GM19324 (cell line): ENCODE data around the gene PIAS2.
"Not testable (repeated sequence)": the region's sequence is repeated elsewhere in the genome, so short reads cannot be mapped to it uniquely, and the experiment has no call there.

Experiments used
- ATAC-seq: cut with Tn5 transposase; IDR thresholded peaks from one replicate; pipeline ENCODE4 v1.9.1; 2021; ENCODE audit warnings: mild to moderate bottlenecking, moderate library complexity; ENCODE audit not compliant: unreplicated experiment, low FRiP score

Gene PIAS2

DNA sequence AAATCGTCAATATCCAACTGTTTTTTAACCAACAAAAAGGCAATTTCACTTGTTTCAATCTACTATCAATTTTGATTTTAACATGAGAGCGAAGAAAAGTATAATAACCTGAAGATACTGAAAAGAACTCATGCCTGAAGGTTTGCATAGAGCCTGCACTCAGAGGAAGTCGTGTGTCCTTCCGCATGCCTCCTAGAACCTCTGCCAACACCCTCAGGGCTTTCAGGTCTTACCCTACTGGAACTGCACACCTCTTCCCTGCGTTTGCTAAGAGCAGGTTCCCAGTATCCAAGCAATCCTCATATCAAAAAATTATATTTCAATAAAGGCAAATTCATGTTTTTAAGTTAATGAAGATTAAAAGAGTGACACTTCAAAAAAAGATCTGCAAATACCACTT lies 74.7 kb downstream of the PIAS2 start:
- no peak for ATAC-seq

DNA sequence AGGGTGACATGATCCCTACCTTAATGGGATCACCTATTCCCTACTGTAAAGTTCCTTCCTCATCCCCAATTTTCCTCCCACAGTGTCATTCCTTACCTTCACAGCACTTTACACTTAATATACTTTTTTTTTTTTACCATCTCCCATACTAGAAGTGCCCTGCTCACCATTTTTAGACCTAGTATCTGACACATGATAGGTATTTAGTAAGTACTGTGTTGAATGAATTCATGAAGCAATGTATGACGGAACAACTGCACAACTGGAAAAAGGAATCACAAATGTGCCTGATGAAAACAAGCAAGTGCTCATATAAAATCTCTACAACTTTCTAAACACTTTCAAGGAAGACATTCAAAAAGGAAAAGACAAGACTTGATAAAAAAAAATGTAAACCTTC lies 83.4 kb downstream of the PIAS2 start:
- ATAC-seq, result no peak

DNA sequence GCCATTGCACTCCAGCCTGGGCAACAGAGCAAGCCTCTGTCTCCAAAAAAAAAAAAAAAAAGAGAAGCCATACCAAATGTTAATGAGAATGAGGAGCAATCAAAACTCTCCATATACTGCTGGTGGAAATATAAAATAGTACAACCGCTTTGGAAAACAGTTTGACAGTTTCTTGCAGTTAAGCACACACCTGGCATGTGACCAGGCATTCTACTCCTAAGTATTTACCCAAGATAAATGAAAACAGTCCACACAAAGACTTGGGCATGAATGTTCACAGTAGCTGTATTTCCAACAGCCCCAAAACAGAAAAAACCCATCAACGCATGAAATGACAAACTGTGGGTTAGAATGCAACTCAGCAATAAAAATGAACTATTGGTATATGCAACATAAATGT lies 84.5 kb downstream of the PIAS2 start:
- ATAC-seq, result no peak

DNA sequence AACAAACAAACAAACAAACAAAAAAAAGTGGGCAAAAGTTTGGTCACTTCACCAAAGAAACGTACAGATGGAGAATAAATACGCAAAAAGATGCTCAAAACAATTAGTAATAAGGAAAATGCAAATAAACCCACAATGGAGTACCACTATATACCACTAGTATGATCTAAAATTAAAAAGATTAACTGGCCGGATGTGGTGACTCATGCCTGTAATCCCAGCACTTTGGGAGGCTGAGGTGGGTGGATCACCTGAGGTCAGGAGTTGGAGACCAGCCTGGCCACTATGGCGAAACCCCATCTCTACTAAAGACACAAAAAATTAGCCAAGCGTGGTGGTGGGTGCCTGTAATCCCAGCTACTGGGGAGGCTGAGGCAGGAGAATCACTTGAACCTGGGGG lies 84.9 kb downstream of the PIAS2 start:
- ATAC-seq, result not testable (repeated sequence)

DNA sequence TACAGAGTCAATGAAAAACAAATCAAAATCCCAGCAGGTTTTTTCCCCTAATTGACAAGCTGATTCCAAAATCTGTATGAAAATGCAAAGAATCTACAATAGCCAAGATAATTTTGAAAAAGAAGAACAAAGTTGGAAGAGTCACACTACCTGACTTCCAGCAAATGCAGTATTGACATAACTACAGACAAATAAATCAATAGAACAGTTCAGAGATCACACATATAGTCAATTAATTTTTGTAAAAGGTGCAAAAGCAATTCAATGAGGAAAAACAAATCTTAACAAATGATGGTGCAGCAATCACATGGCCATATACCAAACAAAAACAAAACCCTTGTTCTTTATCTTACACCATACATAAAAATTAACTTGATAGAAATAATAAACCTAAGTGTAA lies 85.9 kb downstream of the PIAS2 start:
- ATAC-seq, result no peak

DNA sequence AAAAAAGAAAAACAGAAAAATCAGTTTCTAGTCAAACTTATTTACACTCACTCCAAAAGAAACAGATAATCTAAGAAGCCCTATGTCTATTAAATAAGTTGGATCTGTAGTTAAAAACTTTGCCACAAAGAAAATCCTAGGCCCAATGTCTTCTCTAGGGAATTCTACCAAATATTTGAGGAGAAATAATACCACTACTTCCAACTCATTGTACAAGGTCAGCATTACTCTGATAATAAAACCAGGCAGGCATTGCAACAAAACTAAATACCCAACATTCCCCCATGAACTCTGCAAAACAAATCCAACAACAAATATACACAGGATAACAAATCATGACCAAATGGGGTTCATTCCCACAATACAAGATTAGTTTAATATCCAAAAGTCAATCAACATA lies 86.7 kb downstream of the PIAS2 start:
- no peak for ATAC-seq

DNA sequence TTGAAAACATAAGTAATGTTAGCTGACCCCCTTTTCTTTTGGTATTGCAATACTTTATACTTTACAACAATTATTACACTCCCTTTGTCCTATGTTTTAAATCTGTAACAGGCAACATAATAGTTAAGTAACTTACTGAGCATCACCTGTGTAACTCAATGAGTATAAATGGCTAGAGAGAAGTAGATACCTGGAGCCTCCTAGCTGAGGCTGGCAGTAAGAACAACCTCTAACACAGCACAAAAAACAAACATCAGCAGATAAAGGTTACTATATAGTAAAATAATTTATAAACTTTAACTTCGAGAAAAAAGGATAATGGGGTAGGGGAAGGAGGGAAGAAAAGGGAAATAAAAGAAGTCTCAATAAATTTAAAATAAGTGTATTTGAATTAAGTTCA lies 87.4 kb downstream of the PIAS2 start:
- ATAC-seq, result no peak

DNA sequence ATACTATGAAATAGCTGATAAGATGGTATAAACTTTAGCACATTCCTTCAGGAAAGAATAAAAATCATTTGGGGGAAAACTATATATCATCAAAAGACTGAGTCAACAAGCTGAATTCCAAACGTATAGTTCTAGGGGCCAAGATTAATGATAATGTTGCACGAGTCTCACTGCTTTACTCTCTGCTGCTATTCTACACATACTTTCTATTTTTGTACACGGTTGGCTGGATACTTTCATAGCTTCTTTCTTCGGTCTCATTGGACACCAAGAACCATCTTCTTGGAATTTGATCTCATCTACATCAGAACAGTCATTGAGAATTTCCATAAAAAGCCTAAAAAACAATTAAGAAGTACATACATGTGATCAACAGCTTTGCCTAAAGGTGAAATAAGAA lies 87.8 kb downstream of the PIAS2 start:
- ATAC-seq, result no peak

DNA sequence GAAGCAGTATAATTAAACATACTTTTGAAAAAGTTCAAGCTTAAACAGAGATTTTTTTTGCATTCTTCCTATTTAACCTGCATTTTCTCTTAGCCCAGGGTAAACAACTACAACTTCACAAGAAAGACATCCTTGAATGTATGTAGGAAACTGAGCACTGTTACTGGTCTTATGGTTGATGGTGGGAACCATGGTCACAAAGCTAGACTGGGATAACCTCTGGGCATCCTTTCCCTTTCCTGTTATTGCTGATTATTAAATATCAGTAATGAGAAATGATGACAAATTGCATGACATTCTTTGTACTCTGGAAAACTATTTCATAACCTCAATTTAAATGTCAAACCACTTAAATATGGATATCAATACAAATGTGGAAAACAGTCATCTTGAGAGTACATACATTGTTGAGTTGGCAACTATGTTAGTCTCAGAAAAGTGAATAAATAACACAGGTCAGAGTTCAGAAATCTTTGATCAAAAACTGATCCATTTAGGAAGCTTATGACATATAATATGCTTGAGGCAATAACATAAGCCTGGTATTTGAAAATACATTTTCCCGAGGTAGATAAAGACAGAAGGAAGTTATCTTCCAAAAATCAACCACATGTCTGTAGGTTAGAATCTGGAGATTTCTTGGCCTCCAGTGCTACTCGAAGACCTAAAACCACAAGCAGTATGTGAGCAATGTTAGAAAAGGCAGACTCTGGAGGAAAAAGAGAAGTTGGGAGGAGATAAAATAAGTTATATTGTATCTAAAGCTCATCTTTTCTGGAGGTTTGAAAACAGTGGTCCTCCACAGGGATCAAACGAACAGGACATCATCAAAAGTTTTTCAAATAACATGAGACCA lies 95.2 kb downstream of the PIAS2 start:
- no peak for ATAC-seq

DNA sequence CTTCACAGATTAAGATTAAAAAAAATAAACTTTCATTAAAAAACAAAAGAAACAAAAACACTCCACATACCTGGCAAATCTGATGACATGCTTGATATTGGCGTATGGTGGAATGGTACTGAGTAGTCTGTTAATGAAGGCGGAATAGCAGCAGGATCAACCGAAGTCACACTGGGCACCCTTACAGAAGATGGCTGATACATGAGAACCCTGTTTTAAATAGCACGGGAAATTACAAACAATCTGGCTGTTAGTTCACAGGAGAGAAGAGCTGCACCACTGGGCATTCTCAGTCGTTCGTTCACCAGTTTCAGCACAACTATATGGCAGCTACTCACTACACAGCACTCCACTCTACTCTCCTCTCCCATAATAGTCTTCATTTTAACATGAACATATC lies 96.4 kb downstream of the PIAS2 start:
- ATAC-seq, result no peak

DNA sequence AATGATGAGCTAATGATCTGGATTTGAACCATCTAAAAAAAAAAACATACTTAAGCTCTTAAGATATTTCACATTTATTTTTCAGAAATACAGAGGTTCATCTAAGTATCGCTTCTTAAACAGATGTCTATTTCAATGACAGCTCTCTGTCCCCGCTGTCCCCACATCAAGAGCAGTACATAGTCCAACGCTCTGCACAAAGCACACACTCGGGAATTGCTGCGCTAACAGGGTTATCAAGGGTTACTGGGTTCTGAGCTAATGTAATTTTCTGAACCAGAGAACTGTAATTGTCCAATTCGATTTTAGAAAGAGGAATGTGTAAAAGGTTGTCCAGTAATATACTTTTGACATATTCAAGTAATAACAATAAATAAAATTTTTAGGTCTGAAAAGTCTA lies 101.6 kb downstream of the PIAS2 start:
- ATAC-seq, result no peak

DNA sequence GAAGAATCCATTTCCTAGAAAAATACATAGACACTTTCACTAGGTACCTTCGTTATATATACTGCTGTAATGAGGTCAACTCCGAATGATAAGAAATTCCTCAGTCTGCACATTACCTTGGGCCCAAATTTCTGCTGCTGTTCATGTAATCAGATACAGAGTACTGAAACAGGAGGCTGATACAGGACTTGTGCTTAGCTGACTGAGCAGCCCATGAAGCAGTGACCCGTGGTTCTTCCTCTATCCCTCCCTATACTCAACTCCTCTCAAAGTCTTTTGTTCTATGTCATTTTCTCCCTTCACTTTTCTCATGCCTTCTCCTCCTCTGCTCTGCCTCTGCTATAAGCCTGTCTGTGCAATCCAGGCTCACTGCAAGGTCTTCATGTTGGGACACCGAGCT lies 102.9 kb downstream of the PIAS2 start:
- ATAC-seq, result no peak

DNA sequence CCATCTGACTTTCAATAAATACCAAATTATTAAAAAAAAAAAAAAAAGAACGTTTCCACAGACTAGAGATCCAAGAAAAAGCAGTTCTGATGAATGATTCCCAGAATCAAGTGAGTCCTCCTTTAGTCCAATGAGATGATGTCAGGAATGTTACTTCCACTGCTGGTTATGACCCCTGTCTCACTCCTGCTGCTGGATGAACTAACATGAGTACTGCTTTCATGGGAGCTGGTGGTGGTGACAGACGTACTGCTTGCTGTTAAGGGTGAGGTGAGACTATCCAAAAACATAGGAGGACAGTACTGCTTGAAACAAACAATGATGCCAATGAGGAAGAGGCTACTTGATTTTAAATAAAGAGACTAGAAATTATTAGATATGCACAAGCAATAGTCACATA lies 105.0 kb downstream of the PIAS2 start:
- no peak for ATAC-seq

DNA sequence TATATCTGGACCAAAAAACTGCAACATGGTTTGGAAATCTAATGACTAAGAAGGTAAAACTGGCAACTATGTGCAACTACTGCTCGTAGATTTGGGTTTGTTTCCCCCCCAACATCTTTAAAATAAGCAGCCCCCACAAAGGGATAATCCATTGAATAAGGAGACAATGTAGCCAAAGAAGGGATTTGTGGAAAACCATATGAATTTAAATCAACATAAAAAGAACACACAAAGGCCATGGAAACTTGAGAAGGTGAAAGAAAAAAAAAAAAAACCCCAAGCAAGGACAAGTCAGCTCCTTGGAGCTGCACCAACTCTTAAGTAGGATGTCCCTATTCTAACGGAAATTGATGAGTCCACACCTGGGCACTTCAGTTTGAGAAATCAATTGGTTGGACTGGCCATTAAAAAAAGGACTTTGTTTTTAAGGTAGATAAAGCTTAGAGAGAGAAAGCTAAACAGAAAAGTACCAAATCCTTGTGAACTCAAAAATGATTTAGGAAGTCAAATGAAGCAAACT lies 106.8 kb downstream of the PIAS2 start:
- no peak for ATAC-seq

DNA sequence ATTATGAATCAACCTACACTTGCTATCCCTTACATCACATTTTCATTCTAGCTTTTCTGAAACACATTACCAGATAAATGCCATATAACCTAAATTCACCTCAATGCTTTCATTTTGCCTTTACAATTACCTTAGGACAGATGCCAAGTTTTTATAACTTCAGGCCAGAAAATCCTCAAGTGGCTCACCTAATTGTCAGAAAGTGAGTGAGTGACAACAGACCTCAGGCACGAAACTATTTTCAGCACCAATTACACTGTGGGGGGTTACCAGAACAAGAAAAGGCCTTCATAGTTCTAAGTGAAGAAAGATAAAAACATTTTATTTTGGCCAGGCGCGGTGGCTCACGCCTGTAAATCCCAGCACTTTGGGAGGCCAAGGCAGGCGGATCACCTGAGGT lies 108.2 kb downstream of the PIAS2 start:
- ATAC-seq, result no peak

DNA sequence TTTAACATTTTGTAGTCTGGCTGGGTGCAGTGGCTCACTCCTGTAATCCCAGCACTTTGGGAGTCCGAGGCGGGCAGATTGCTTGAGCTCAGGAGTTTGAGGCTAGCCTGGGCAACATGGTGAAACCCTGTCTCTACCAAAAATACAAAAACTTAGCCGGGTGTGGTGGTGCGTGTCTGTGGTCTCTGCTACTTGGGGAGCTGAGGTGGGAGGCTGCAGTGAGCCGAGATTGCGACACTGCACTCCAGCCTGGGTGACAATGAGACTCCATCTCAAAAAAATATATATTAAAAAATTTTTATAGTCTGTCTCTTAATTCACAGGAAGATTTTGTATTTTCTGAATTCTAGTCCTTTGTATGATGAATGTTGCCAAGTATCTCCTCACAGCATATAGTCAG lies 121.4 kb downstream of the PIAS2 start:
- not testable (repeated sequence) for ATAC-seq

DNA sequence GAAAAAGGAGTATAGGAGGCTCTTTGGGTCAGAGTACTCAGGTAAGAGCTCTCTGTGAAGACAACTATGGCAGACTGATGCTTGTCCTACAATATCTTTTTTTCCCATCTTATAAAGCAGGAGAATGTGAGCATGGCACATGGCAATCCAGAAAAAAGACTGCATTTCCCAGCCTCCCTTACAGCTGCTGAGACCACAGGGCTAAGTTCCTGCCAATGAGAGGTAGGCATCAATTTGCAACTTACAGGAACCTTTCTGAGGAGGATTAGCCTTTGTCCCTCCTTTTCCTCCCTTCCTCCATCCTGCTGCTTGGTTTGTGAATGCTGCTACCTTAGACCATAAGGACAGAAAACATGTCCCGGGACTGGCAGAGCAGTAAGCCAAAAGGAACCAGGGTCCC lies 122.7 kb downstream of the PIAS2 start:
- ATAC-seq, result no peak

DNA sequence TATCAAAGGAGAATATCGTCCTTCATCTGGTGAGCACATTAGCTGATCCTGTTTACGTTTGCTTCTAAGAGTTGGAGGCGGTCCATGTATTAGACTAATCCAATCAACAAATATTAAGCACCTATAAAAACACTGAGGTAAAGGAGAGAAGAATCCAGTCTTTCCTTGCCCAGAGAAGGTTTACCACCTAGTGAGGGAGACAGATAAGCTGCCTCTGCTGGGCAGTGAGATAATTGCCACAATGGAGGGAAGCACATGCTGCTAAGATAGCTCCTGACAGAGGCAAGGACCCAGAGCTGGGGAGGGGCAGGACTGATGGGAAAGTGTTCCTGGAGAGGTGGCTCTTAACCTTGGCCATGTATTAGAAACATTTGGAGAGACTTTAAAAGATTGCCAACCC lies 123.7 kb downstream of the PIAS2 start:
- no peak for ATAC-seq

DNA sequence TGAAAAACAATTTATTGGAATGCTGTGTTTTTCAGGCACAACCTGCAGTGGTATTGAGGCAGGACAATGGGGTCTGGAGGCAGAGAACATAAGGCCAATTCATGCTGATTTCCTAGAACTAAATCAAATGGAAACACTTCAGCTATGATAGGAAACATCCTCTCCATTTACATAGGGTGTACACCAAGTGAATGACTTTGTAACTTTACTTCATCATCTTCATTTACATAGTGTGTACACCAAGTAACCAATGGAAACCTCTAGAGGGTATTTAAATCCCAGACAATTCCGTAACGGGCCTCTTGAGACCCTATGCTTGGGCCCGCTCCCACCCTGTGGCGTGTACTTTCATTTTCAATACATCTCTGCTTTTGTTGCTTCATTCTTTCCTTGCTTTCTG lies 128.2 kb downstream of the PIAS2 start:
- ATAC-seq, result no peak

DNA sequence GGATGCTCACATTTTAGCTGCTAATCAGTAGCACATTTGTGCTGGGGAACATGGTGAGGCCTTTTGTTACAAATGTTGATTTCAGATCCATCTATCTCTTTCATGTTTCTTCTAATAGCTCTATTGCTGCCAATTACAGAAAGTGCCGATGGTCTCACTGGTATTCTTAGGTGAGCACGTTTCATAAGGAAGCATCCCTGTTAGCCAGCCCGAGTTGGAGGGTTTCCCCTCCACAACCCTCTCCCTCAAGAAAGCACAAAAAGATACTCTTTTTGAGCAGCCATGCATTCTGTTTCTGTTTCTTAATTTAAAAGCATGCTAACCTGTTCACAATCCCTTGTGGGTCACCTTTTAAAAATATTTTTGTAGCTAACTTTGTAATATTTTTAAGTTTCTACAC lies 129.6 kb downstream of the PIAS2 start:
- no peak for ATAC-seq

DNA sequence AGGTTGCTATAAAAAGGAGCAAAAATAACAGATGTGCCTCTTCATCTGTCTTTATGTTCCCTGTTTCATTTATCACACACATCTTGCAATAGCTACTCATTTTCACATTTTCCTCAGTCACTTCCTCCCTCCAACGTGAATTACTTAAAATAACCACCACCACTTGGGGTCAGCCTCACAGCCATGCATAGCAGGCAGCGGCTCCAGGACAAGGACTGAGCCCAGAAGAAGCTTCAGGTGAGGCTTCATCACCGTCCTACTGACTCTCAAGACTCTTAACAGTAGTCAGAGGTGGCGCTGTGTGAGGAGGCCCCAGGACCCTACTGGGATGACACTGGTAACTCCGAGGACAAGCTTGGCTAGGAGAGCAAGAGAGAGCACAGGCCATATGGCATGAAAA lies 144.9 kb downstream of the PIAS2 start:
- no peak for ATAC-seq

DNA sequence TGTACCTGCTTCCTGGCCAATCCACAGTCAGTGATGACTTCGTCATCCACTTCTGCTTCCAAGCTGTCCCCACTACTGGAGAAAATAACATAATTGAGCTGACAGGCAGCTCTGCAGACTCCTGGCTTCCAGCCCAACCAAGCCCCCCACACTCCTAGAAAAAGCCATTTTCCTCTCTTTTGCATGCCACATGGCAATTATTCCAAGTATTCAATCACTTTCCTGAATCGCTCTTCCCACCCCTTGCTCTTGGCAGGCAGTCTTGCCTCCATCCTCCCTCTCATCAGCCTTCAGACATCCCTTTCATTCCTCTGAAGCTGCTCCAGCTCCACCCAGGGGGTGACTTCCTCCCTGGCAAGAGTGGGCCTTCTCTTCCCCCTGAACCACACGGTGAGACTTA lies 146.2 kb downstream of the PIAS2 start:
- no peak for ATAC-seq

DNA sequence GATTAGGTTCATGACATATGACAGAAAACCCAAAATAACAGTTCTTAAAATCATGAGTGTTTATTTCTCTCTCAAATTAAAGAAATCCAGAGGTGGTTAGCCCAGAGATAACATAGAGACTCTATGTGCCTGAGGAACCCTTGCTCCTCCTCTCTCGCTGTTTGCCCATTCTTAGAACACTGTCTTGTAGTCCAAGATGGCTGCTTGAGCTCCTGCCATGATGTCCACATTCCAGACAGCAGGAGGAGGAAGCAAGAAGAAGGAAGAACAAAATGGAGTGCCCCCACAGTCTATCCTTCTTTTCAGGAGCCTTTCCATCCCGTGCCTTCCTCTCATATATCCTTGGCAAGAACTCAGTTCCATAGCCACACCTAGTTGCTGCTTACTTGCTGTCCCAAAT lies 146.6 kb downstream of the PIAS2 start:
- ATAC-seq, result no peak
